HepG2 (cell line): Measurements from ENCODE around the gene PROS1. TPM values are rescaled to one million over a fixed set of nuclear protein-coding genes. Genes with fewer than 3 reads are reported as not detected.

ENCODE experiments used
- ATAC-seq: fragments of 200-7000 bp; cut with Tn5 transposase; 3 replicates; pipeline ENCODE4 v1.9.1; 2020; ENCODE audit warnings: mild to moderate bottlenecking, moderate library complexity
- BruUV-seq: library from RNA; stranded (reverse); fragments of 400-500 nt; replicated peaks from 2 replicates; lab custom pipeline; 2021; lab: Mats Ljungman, UMichigan
- CTCF ChIA-PET: fragments of 300-600 bp; formaldehyde crosslinking; extraction: SDS; loops from one replicate; lab custom pipeline; 2021; ENCODE audit warnings: low total read pairs, inconsistent platforms, low intra/inter-chr PET ratio; lab: Yijun Ruan, JAX
- POLR2A ChIA-PET: fragments of 350-600 bp; sonication (Branson Sonifier 250); formaldehyde crosslinking; loops from one replicate; lab custom pipeline; 2020; ENCODE audit warnings: antibody characterized with exemption, inconsistent platforms; lab: Yijun Ruan, JAX
- DNase-seq: peaks from one replicate; pipeline ENCODE4 v3.0.0-alpha.2; 2015; ENCODE audit warnings: low spot score
- FAIRE-seq: peaks from 3 replicates; lab custom pipeline; 2011; peaks lifted over from hg19 to GRCh38; lab: Jason Lieb, UNC
- H2AFZ ChIP-seq: one replicate; pipeline ENCODE4 v1.6.1; 2011; ENCODE audit warnings: low read length, inconsistent platforms
- H3K27ac ChIP-seq: fragments of 300-600 bp; 3 replicates; pipeline ENCODE4 v1.8.0; 2011; ENCODE audit warnings: mixed run types, mild to moderate bottlenecking, mixed read lengths, low read length, inconsistent platforms; ENCODE audit not compliant: insufficient read depth; ENCODE audit errors: extremely low read length
- H3K27me3 ChIP-seq, 2 experiments: fragments of 200-600 bp in 1 of 2; 2 replicates in 1 of 2; 3 replicates in 1 of 2; pipeline versions ENCODE4 v1.6.0 to v1.8.0; 2011; ENCODE audit warnings: low read length in 2 of 2, mild to moderate bottlenecking in 2 of 2, moderate library complexity in 2 of 2, inconsistent platforms in 1 of 2; ENCODE audit not compliant: insufficient read depth in 2 of 2, control insufficient read depth in 1 of 2
- H3K36me3 ChIP-seq, 2 experiments: fragments of 200-600 bp in 1 of 2; replicated peaks in 1 of 2; 2 replicates in 1 of 2; 3 replicates in 1 of 2; pipeline versions ENCODE4 v1.5.1 to v1.8.0; 2011; ENCODE audit warnings: low read length in 2 of 2, inconsistent platforms in 1 of 2; ENCODE audit not compliant: insufficient read depth in 2 of 2, control insufficient read depth in 1 of 2
- H3K4me1 ChIP-seq: 2 replicates; pipeline ENCODE4 v1.5.1; 2012; ENCODE audit warnings: low read length, inconsistent platforms; ENCODE audit not compliant: insufficient read depth
- H3K4me2 ChIP-seq: 2 replicates; pipeline ENCODE4 v1.6.0; 2011; ENCODE audit warnings: low read depth, low read length, inconsistent platforms
- H3K4me3 ChIP-seq, 3 experiments: fragments of 200-600 bp in 1 of 3; sonication (generic), shearing (Covaris generic) in 1 of 3; replicated peaks in 1 of 3; 2 replicates each; pipeline ENCODE4 v1.5.1; 2011 to 2016; ENCODE audit warnings: low read length in 3 of 3, inconsistent platforms in 2 of 3, low read depth in 2 of 3, mild to moderate bottlenecking in 2 of 3, control low read depth in 1 of 3, mixed read lengths in 1 of 3; ENCODE audit not compliant: insufficient read depth in 1 of 3
- H3K79me2 ChIP-seq: one replicate; pipeline ENCODE4 v1.6.1; 2011; ENCODE audit warnings: low read length, inconsistent platforms; ENCODE audit not compliant: insufficient read depth
- H3K9ac ChIP-seq: 2 replicates; pipeline ENCODE4 v1.6.0; 2011; ENCODE audit warnings: mild to moderate bottlenecking, low read depth, low read length, inconsistent platforms; ENCODE audit not compliant: insufficient read depth
- H3K9me3 ChIP-seq: 2 replicates; pipeline ENCODE4 v1.5.1; 2012; ENCODE audit warnings: mild to moderate bottlenecking, low read length
- H4K20me1 ChIP-seq: 2 replicates; pipeline ENCODE4 v1.6.0; 2011; ENCODE audit warnings: inconsistent platforms, mild to moderate bottlenecking, low read length, moderate library complexity; ENCODE audit not compliant: insufficient read depth
- BRCA1 ChIP-seq: sonication (generic); formaldehyde crosslinking; IDR thresholded peaks from 2 replicates; pipeline ENCODE4 v1.4.0; 2020; ENCODE audit warnings: missing genetic modification reagents
- HINFP ChIP-seq: sonication (generic); formaldehyde crosslinking; IDR thresholded peaks from 2 replicates; pipeline ENCODE4 v1.4.0; 2020; ENCODE audit warnings: low read depth, mild to moderate bottlenecking, missing genetic modification reagents
- KAT8 ChIP-seq: IDR thresholded peaks from 2 replicates; pipeline ENCODE4 v1.6.1; 2016; ENCODE audit warnings: missing genetic modification reagents, missing compliant biosample characterization
- MIER2 ChIP-seq: IDR thresholded peaks from 2 replicates; pipeline ENCODE4 v1.6.1; 2016; ENCODE audit warnings: missing biosample characterization, missing genetic modification reagents
- PLSCR1 ChIP-seq: sonication (generic); formaldehyde crosslinking; IDR thresholded peaks from 2 replicates; pipeline ENCODE4 v1.5.0; 2020; ENCODE audit warnings: missing genetic modification reagents, mild to moderate bottlenecking, borderline replicate concordance
- PTBP1 ChIP-seq: fragments of 200-400 bp; formaldehyde crosslinking; IDR thresholded peaks from 2 replicates; pipeline ENCODE4 v1.6.1; 2018; ENCODE audit warnings: low read length, low read depth; ENCODE audit not compliant: poor library complexity, severe bottlenecking
- ZNF33B ChIP-seq: sonication (generic); formaldehyde crosslinking; IDR thresholded peaks from 2 replicates; pipeline ENCODE4 v1.5.1; 2020; ENCODE audit warnings: mild to moderate bottlenecking, missing genetic modification reagents
- ZNF546 ChIP-seq: sonication (generic); formaldehyde crosslinking; conservative IDR thresholded peaks from 2 replicates; pipeline ENCODE4 v1.8.1; 2023; ENCODE audit warnings: mild to moderate bottlenecking, missing genetic modification reagents
- ZNF549 ChIP-seq: sonication (generic); formaldehyde crosslinking; IDR thresholded peaks from 2 replicates; pipeline ENCODE4 v1.5.0; 2020; ENCODE audit warnings: missing genetic modification reagents
- ZNF761 ChIP-seq: sonication (generic); formaldehyde crosslinking; conservative IDR thresholded peaks from 2 replicates; pipeline ENCODE4 v1.4.0; 2020; ENCODE audit warnings: mild to moderate bottlenecking, missing genetic modification reagents
- ZSCAN22 ChIP-seq: sonication (generic); formaldehyde crosslinking; IDR thresholded peaks from 2 replicates; pipeline ENCODE4 v1.4.0; 2020; ENCODE audit warnings: mild to moderate bottlenecking, missing genetic modification reagents
- in situ Hi-C: cut with HindIII; loops from 2 replicates; pipeline ENCODE4 v1.10.0; 2017; ENCODE audit warnings: low pct_unique_long_range_greater_than_20kb; ENCODE audit not compliant: extremely low pct_ligation_motif_present
- intact Hi-C: fragments of 100-400 bp; cut with micrococcal nuclease; formaldehyde crosslinking; loops from one replicate; pipeline ENCODE4 v1.10.0; 2022; ENCODE audit not compliant: unreplicated experiment
- polyA plus RNA-seq, 8 experiments: library from polyadenylated mRNA; depleted of rRNA in 3 of 8; stranded (reverse) in 7 of 8; unstranded in 1 of 8; fragments of >200 nt; fragmentation: Illumina TruSeq in 4 of 8; extraction: Trizol in 4 of 8; gene quantifications; 2 replicates each; pipeline versions ENCODE4 v1.2.1 to v1.2.3, GENCODE V29; 2011 to 2016; ENCODE audit warnings: low read depth in 4 of 8, missing spikeins in 1 of 8, mixed read lengths in 1 of 8; ENCODE audit not compliant: insufficient read depth in 1 of 8
- total RNA-seq, 5 experiments: library from RNA; depleted of rRNA; stranded (reverse); fragments of >200 nt; fragmentation: Illumina TruSeq; extraction: Trizol; gene quantifications; 2 replicates each; pipeline ENCODE4 v1.2.3, GENCODE V29; 2016; ENCODE audit warnings: low read depth in 1 of 5

Gene PROS1
- total and polyA plus RNA-seq, 2 of the 13 experiments (the other 11 are each of a cell fraction or from before 2014, with no cell fraction given) = 63.8 to 76.8 TPM

- ChIA-PET POLR2A (no interaction called here), CTCF (no interaction called here)
- H3K36me3 ChIP-seq = no peaks in the 10 kb centered on the region
- intact Hi-C loops = no loop called here
- in situ Hi-C loops = no loop called here
- no peaks in the 10 kb centered on the region for H3K4me1 ChIP-seq
- BruUV-seq = no TSS peak
- ATAC-seq (no peak), DNase-seq (no peak), FAIRE-seq (no peak)
- no peaks in the 10 kb centered on the region for H3K9me3 ChIP-seq
- no peak overlapping the region for H3K4me2 ChIP-seq
- peaks cover 1% of the 10 kb centered on the region for H3K79me2 ChIP-seq
- no peaks in the 10 kb centered on the region for H3K27me3 ChIP-seq
- H2AFZ ChIP-seq = no peak overlapping the region
- H3K9ac ChIP-seq = no peak overlapping the region
- H4K20me1 ChIP-seq = no peaks in the 10 kb centered on the region
- TF ChIP-seq KAT8 (CRISPR knock-in tag) (no peak), MIER2 (CRISPR knock-in tag) (no peak), ZSCAN22 (CRISPR knock-in tag) (no peak), BRCA1 (no peak), ZNF33B (CRISPR knock-in tag) (no peak), PLSCR1 (no peak), ZNF761 (CRISPR knock-in tag) (no peak), PTBP1 (no peak), ZNF549 (CRISPR knock-in tag) (no peak), HINFP (CRISPR knock-in tag) (no peak), ZNF546 (CRISPR knock-in tag) (no peak)
- no peak overlapping the region for H3K4me3 ChIP-seq
- H3K27ac ChIP-seq = no peak overlapping the region
Observed at GRCh38 chr3:93988283-93988682, 14.6 kb upstream of the PROS1 start.
